HepG2 (cell line): Measurements from ENCODE around the gene SPIRE1. TPM values are rescaled to one million over a fixed set of nuclear protein-coding genes. Genes with fewer than 3 reads are reported as not detected.

ENCODE experiments used
- ATAC-seq: fragments of 200-7000 bp; cut with Tn5 transposase; 3 replicates; pipeline ENCODE4 v1.9.1; 2020; ENCODE audit warnings: mild to moderate bottlenecking, moderate library complexity
- BruUV-seq: library from RNA; stranded (reverse); fragments of 400-500 nt; replicated peaks from 2 replicates; lab custom pipeline; 2021; lab: Mats Ljungman, UMichigan
- CTCF ChIA-PET: fragments of 300-600 bp; formaldehyde crosslinking; extraction: SDS; loops from one replicate; lab custom pipeline; 2021; ENCODE audit warnings: low total read pairs, inconsistent platforms, low intra/inter-chr PET ratio; lab: Yijun Ruan, JAX
- POLR2A ChIA-PET: fragments of 350-600 bp; sonication (Branson Sonifier 250); formaldehyde crosslinking; loops from one replicate; lab custom pipeline; 2020; ENCODE audit warnings: antibody characterized with exemption, inconsistent platforms; lab: Yijun Ruan, JAX
- DNase-seq: peaks from one replicate; pipeline ENCODE4 v3.0.0-alpha.2; 2015; ENCODE audit warnings: low spot score
- FAIRE-seq: peaks from 3 replicates; lab custom pipeline; 2011; peaks lifted over from hg19 to GRCh38; lab: Jason Lieb, UNC
- H2AFZ ChIP-seq: one replicate; pipeline ENCODE4 v1.6.1; 2011; ENCODE audit warnings: low read length, inconsistent platforms
- H3K27ac ChIP-seq: fragments of 300-600 bp; 3 replicates; pipeline ENCODE4 v1.8.0; 2011; ENCODE audit warnings: mixed run types, mild to moderate bottlenecking, mixed read lengths, low read length, inconsistent platforms; ENCODE audit not compliant: insufficient read depth; ENCODE audit errors: extremely low read length
- H3K27me3 ChIP-seq, 2 experiments: fragments of 200-600 bp in 1 of 2; 2 replicates in 1 of 2; 3 replicates in 1 of 2; pipeline versions ENCODE4 v1.6.0 to v1.8.0; 2011; ENCODE audit warnings: low read length in 2 of 2, mild to moderate bottlenecking in 2 of 2, moderate library complexity in 2 of 2, inconsistent platforms in 1 of 2; ENCODE audit not compliant: insufficient read depth in 2 of 2, control insufficient read depth in 1 of 2
- H3K36me3 ChIP-seq, 2 experiments: fragments of 200-600 bp in 1 of 2; replicated peaks in 1 of 2; 2 replicates in 1 of 2; 3 replicates in 1 of 2; pipeline versions ENCODE4 v1.5.1 to v1.8.0; 2011; ENCODE audit warnings: low read length in 2 of 2, inconsistent platforms in 1 of 2; ENCODE audit not compliant: insufficient read depth in 2 of 2, control insufficient read depth in 1 of 2
- H3K4me1 ChIP-seq: 2 replicates; pipeline ENCODE4 v1.5.1; 2012; ENCODE audit warnings: low read length, inconsistent platforms; ENCODE audit not compliant: insufficient read depth
- H3K4me2 ChIP-seq: 2 replicates; pipeline ENCODE4 v1.6.0; 2011; ENCODE audit warnings: low read depth, low read length, inconsistent platforms
- H3K4me3 ChIP-seq, 3 experiments: fragments of 200-600 bp in 1 of 3; sonication (generic), shearing (Covaris generic) in 1 of 3; replicated peaks in 1 of 3; 2 replicates each; pipeline ENCODE4 v1.5.1; 2011 to 2016; ENCODE audit warnings: low read length in 3 of 3, inconsistent platforms in 2 of 3, low read depth in 2 of 3, mild to moderate bottlenecking in 2 of 3, control low read depth in 1 of 3, mixed read lengths in 1 of 3; ENCODE audit not compliant: insufficient read depth in 1 of 3
- H3K79me2 ChIP-seq: one replicate; pipeline ENCODE4 v1.6.1; 2011; ENCODE audit warnings: low read length, inconsistent platforms; ENCODE audit not compliant: insufficient read depth
- H3K9ac ChIP-seq: 2 replicates; pipeline ENCODE4 v1.6.0; 2011; ENCODE audit warnings: mild to moderate bottlenecking, low read depth, low read length, inconsistent platforms; ENCODE audit not compliant: insufficient read depth
- H3K9me3 ChIP-seq: 2 replicates; pipeline ENCODE4 v1.5.1; 2012; ENCODE audit warnings: mild to moderate bottlenecking, low read length
- H4K20me1 ChIP-seq: 2 replicates; pipeline ENCODE4 v1.6.0; 2011; ENCODE audit warnings: inconsistent platforms, mild to moderate bottlenecking, low read length, moderate library complexity; ENCODE audit not compliant: insufficient read depth
- ATF1 ChIP-seq: IDR thresholded peaks from 2 replicates; pipeline ENCODE4 v1.6.1; 2016; ENCODE audit warnings: mild to moderate bottlenecking, control low read depth
- HBP1 ChIP-seq: IDR thresholded peaks from 2 replicates; pipeline ENCODE4 v1.6.1; 2016; ENCODE audit warnings: low read depth, control low read depth
- IRF2 ChIP-seq: IDR thresholded peaks from 2 replicates; pipeline ENCODE4 v1.6.1; 2018; ENCODE audit warnings: missing genetic modification reagents, missing compliant biosample characterization
- MED1 ChIP-seq: sonication (generic); formaldehyde crosslinking; IDR thresholded peaks from 2 replicates; pipeline ENCODE4 v1.4.0; 2020; ENCODE audit warnings: missing genetic modification reagents
- NFIC ChIP-seq: IDR thresholded peaks from 2 replicates; pipeline ENCODE4 v1.6.1; 2012; ENCODE audit warnings: mild to moderate bottlenecking, low read length, inconsistent platforms
- SAP130 ChIP-seq: IDR thresholded peaks from 2 replicates; pipeline ENCODE4 v1.6.1; 2016; ENCODE audit warnings: low read depth
- WGBS: methylation state at CpG from one replicate; pipeline ENCODE4 v1.1.6; 2017; ENCODE audit warnings: low lambda C conversion rate; 5-methylcytosine and 5-hydroxymethylcytosine counted together
- in situ Hi-C: cut with HindIII; loops from 2 replicates; pipeline ENCODE4 v1.10.0; 2017; ENCODE audit warnings: low pct_unique_long_range_greater_than_20kb; ENCODE audit not compliant: extremely low pct_ligation_motif_present
- intact Hi-C: fragments of 100-400 bp; cut with micrococcal nuclease; formaldehyde crosslinking; loops from one replicate; pipeline ENCODE4 v1.10.0; 2022; ENCODE audit not compliant: unreplicated experiment
- polyA plus RNA-seq, 8 experiments: library from polyadenylated mRNA; depleted of rRNA in 3 of 8; stranded (reverse) in 7 of 8; unstranded in 1 of 8; fragments of >200 nt; fragmentation: Illumina TruSeq in 4 of 8; extraction: Trizol in 4 of 8; gene quantifications; 2 replicates each; pipeline versions ENCODE4 v1.2.1 to v1.2.3, GENCODE V29; 2011 to 2016; ENCODE audit warnings: low read depth in 4 of 8, missing spikeins in 1 of 8, mixed read lengths in 1 of 8; ENCODE audit not compliant: insufficient read depth in 1 of 8
- total RNA-seq, 5 experiments: library from RNA; depleted of rRNA; stranded (reverse); fragments of >200 nt; fragmentation: Illumina TruSeq; extraction: Trizol; gene quantifications; 2 replicates each; pipeline ENCODE4 v1.2.3, GENCODE V29; 2016; ENCODE audit warnings: low read depth in 1 of 5
- TF ChIP-seq, protein P1 (sequence below): sonication (generic); formaldehyde crosslinking; IDR thresholded peaks from 2 replicates; pipeline ENCODE4 v1.8.1; 2023; ENCODE audit warnings: mild to moderate bottlenecking, moderate library complexity, missing genetic modification reagents
- TF ChIP-seq, protein P2 (sequence below): sonication (generic); formaldehyde crosslinking; IDR thresholded peaks from one replicate; pipeline ENCODE4 v1.5.1; 2020; ENCODE audit warnings: mild to moderate bottlenecking, missing genetic modification reagents; ENCODE audit errors: not compliant biosample characterization

The SPIRE1 gene
- total and polyA plus RNA-seq, 2 of the 13 experiments (the other 11 are each of a cell fraction or from before 2014, with no cell fraction given): 9.9 to 21.3 TPM

DNA sequence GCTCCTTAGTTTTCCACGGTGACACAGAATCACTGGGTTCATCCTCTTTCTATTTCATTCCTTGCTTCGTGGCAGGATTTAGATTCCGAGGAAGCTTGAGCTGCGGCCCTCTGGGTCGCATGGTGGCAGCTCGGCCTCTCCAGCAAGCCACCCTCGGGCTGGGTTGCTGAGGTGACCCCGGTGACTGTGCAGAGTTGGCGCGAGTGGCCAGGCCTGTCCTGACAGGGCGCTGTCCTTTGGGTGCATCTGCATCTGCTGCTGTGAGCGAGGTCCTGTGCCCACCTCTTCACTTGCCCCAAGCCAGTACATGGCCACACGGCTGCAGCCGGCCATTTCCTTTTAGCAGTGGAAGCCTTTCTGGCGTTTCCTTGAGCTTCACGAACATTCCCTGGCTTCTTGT, 228.4 kb downstream of the SPIRE1 start:
- intact Hi-C loops: no loop called here
- peaks cover 6 to 36% of the 10 kb centered on the region in 2 experiments; a peak in 4 of 5 replicates for H3K36me3 ChIP-seq
- no peak overlapping the region for H3K4me2 ChIP-seq
- H2AFZ ChIP-seq: no peak overlapping the region
- no peak for FAIRE-seq
- H3K79me2 ChIP-seq: no peaks in the 10 kb centered on the region
- no peak for DNase-seq
- ATAC-seq: no peak; the same call in 2 of the 3 replicates
- H3K9me3 ChIP-seq: no peaks in the 10 kb centered on the region
- no peaks in the 10 kb centered on the region for H3K4me1 ChIP-seq
- H3K27ac ChIP-seq: no peak overlapping the region
- H4K20me1 ChIP-seq: no peaks in the 10 kb centered on the region
- no peaks in the 10 kb centered on the region for H3K27me3 ChIP-seq
- CTCF ChIA-PET: no interaction called here
- no peak overlapping the region for H3K9ac ChIP-seq
- TF ChIP-seq HBP1 (CRISPR knock-in tag) (no peak), IRF2 (no peak), SAP130 (CRISPR knock-in tag) (no peak), NFIC (no peak)
- TF ChIP-seq, protein P1, sequence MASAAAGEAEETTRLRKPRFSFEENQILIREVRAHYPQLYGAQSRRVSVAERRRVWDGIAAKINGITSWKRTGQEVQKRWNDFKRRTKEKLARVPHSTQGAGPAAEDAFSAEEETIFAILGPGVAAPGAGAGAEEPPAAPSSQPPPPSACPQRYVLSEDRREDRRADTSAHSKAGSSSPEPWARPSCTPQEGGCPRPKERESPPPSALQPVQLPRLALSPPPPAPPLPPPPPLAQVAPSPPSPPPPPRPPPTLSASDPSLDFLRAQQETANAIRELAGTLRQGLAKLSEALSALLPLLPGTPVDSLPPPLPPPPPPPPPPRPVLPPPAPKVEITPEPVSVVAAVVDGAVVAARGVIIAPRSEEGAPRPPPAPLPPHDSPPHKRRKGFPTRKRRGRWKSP (CRISPR knock-in tag): no peak
- 93% methylated on average over 9 of the region's 16 CpGs for WGBS
- no TSS peak for BruUV-seq
- POLR2A ChIA-PET: no interaction called here
- no peak overlapping the region for H3K4me3 ChIP-seq
- in situ Hi-C loops: no loop called here

GRCh38 chr18:12428923-12429322, 229.0 kb downstream of the SPIRE1 start:
- no peak for DNase-seq
- 93% methylated on average over 5 of the region's 12 CpGs for WGBS
- Histone ChIP-seq H3K4me2 (no peak overlapping the region), H3K27me3 (no peaks in the 10 kb centered on the region), H3K79me2 (no peaks in the 10 kb centered on the region), H3K9ac (no peak overlapping the region), H2AFZ (no peak overlapping the region), H4K20me1 (no peaks in the 10 kb centered on the region), H3K36me3 (peaks cover 6 to 36% of the 10 kb centered on the region in 2 experiments; a peak in 4 of 5 replicates), H3K27ac (no peak overlapping the region), H3K9me3 (no peaks in the 10 kb centered on the region), H3K4me1 (0 out of 2 replicates have a peak, but pooled peaks cover 1% of the 10 kb centered on the region), H3K4me3 (no peak overlapping the region)
- intact Hi-C loops (no loop called here), in situ Hi-C loops (no loop called here)
- ATAC-seq: no peak
- no TSS peak for BruUV-seq
- no peak for FAIRE-seq
- CTCF ChIA-PET: no interaction called here
- POLR2A ChIA-PET: no interaction called here
- TF ChIP-seq ATF1 (CRISPR knock-in tag): no peak
- TF ChIP-seq, protein P2, sequence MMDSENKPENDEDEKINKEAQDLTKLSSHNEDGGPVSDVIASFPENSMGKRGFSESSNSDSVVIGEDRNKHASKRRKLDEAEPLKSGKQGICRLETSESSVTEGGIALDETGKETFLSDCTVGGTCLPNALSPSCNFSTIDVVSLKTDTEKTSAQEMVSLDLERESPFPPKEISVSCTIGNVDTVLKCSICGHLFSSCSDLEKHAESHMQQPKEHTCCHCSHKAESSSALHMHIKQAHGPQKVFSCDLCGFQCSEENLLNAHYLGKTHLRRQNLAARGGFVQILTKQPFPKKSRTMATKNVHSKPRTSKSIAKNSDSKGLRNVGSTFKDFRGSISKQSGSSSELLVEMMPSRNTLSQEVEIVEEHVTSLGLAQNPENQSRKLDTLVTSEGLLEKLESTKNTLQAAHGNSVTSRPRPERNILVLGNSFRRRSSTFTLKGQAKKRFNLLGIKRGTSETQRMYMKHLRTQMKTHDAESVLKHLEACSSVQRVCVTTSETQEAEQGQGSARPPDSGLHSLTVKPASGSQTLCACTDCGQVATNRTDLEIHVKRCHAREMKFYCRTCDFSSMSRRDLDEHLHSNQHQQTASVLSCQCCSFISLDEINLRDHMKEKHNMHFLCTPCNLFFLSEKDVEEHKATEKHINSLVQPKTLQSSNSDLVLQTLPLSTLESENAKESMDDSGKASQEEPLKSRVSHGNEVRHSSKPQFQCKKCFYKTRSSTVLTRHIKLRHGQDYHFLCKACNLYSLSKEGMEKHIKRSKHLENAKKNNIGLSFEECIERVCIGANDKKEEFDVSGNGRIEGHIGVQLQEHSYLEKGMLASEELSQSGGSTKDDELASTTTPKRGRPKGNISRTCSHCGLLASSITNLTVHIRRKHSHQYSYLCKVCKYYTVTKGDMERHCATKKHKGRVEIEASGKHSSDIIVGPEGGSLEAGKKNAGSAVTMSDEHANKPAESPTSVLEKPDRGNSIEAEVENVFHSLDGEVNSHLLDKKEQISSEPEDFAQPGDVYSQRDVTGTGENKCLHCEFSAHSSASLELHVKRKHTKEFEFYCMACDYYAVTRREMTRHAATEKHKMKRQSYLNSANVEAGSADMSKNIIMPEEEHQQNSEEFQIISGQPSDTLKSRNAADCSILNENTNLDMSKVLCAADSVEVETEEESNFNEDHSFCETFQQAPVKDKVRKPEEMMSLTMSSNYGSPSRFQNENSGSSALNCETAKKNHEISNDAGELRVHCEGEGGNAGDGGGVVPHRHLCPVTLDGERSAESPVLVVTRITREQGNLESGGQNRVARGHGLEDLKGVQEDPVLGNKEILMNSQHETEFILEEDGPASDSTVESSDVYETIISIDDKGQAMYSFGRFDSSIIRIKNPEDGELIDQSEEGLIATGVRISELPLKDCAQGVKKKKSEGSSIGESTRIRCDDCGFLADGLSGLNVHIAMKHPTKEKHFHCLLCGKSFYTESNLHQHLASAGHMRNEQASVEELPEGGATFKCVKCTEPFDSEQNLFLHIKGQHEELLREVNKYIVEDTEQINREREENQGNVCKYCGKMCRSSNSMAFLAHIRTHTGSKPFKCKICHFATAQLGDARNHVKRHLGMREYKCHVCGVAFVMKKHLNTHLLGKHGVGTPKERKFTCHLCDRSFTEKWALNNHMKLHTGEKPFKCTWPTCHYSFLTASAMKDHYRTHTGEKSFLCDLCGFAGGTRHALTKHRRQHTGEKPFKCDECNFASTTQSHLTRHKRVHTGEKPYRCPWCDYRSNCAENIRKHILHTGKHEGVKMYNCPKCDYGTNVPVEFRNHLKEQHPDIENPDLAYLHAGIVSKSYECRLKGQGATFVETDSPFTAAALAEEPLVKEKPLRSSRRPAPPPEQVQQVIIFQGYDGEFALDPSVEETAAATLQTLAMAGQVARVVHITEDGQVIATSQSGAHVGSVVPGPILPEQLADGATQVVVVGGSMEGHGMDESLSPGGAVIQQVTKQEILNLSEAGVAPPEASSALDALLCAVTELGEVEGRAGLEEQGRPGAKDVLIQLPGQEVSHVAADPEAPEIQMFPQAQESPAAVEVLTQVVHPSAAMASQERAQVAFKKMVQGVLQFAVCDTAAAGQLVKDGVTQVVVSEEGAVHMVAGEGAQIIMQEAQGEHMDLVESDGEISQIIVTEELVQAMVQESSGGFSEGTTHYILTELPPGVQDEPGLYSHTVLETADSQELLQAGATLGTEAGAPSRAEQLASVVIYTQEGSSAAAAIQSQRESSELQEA: no peak
- no peak for TF ChIP-seq MED1
